Duodenal mucosa (tissue), 2 donors: Measurements from ENCODE around the gene EPB41L4A.
"Not testable (repeated sequence)": the region's sequence is repeated elsewhere in the genome, so short reads cannot be mapped to it uniquely, and the experiment has no call there.

Source experiments
- H3K27ac ChIP-seq: one replicate; pipeline ENCODE4 v1.7.0; 2013; ENCODE audit warnings: low read depth, low read length
- H3K27me3 ChIP-seq, 2 donors: one replicate each; pipeline ENCODE4 v1.7.0; 2013; ENCODE audit warnings: low read length in 2 of 2, control low read depth in 1 of 2; ENCODE audit not compliant: insufficient read depth in 2 of 2, control insufficient read depth in 1 of 2
- H3K36me3 ChIP-seq, 2 donors: one replicate each; pipeline ENCODE4 v1.7.0; 2013; ENCODE audit warnings: low read length in 2 of 2, control low read depth in 1 of 2; ENCODE audit not compliant: insufficient read depth in 2 of 2, control insufficient read depth in 1 of 2
- H3K4me1 ChIP-seq, 2 donors: one replicate each; pipeline ENCODE4 v1.7.0; 2013; ENCODE audit warnings: low read length in 2 of 2, control low read depth in 1 of 2; ENCODE audit not compliant: insufficient read depth in 2 of 2, control insufficient read depth in 1 of 2
- H3K4me3 ChIP-seq, 2 donors: one replicate each; pipeline ENCODE4 v1.7.0; 2013; ENCODE audit warnings: low read length in 2 of 2, low read depth in 1 of 2
- H3K9ac ChIP-seq, 2 donors: one replicate each; pipeline ENCODE4 v1.7.0; 2013; ENCODE audit warnings: low read length in 2 of 2, low read depth in 1 of 2
- H3K9me3 ChIP-seq, 2 donors: one replicate each; pipeline ENCODE4 v1.7.0; 2013; ENCODE audit warnings: low read length in 2 of 2, control low read depth in 1 of 2; ENCODE audit not compliant: control insufficient read depth in 1 of 2

Gene EPB41L4A

GRCh38 chr5:112401924-112402323 is 17.2 kb downstream of the EPB41L4A start:
- Histone ChIP-seq H3K9me3 (no peaks in the 10 kb centered on the region), H3K4me1 (peaks cover 0 to 5% of the 10 kb centered on the region in 2 donors), H3K27ac (no peak overlapping the region), H3K9ac (no peak overlapping the region), H3K4me3 (no peak overlapping the region), H3K27me3 (no peaks in the 10 kb centered on the region), H3K36me3 (no peaks in the 10 kb centered on the region)

GRCh38 chr5:112397690-112398089 is 21.4 kb downstream of the EPB41L4A start:
- Histone ChIP-seq H3K9ac (no peak overlapping the region), H3K27ac (no peak overlapping the region), H3K9me3 (no peaks in the 10 kb centered on the region), H3K4me1 (no peaks in the 10 kb centered on the region), H3K27me3 (no peaks in the 10 kb centered on the region), H3K4me3 (no peak overlapping the region), H3K36me3 (no peaks in the 10 kb centered on the region)

GRCh38 chr5:112396430-112396829 is 22.6 kb downstream of the EPB41L4A start:
- no peaks in the 10 kb centered on the region for H3K27me3 ChIP-seq
- no peak overlapping the region for H3K9ac ChIP-seq
- no peaks in the 10 kb centered on the region for H3K9me3 ChIP-seq
- no peak overlapping the region for H3K4me3 ChIP-seq
- H3K27ac ChIP-seq = no peak overlapping the region
- H3K36me3 ChIP-seq = no peaks in the 10 kb centered on the region
- H3K4me1 ChIP-seq = no peaks in the 10 kb centered on the region

GRCh38 chr5:112395299-112395698 is 23.8 kb downstream of the EPB41L4A start:
- H3K36me3 ChIP-seq, H3K4me1 ChIP-seq, H3K27me3 ChIP-seq: not testable (repeated sequence)

GRCh38 chr5:112390327-112390726 is 28.8 kb downstream of the EPB41L4A start:
- no peaks in the 10 kb centered on the region for H3K4me1 ChIP-seq
- no peak overlapping the region for H3K27ac ChIP-seq
- no peaks in the 10 kb centered on the region for H3K9me3 ChIP-seq
- H3K36me3 ChIP-seq = no peaks in the 10 kb centered on the region
- no peaks in the 10 kb centered on the region for H3K27me3 ChIP-seq
- no peak overlapping the region for H3K9ac ChIP-seq
- no peak overlapping the region for H3K4me3 ChIP-seq

More at GRCh38 chr5:112395299-112395698, 23.8 kb downstream of the EPB41L4A start:
- H3K27ac ChIP-seq, H3K4me3 ChIP-seq, H3K9ac ChIP-seq, H3K9me3 ChIP-seq: not testable (repeated sequence)

- Histone ChIP-seq H3K27ac (no peak overlapping the region), H3K27me3 (no peaks in the 10 kb centered on the region), H3K4me1 (no peaks in the 10 kb centered on the region), H3K4me3 (no peak overlapping the region), H3K36me3 (no peaks in the 10 kb centered on the region), H3K9ac (no peak overlapping the region), H3K9me3 (no peaks in the 10 kb centered on the region)
Observed at GRCh38 chr5:112388739-112389138, 30.3 kb downstream of the EPB41L4A start.

GRCh38 chr5:112388074-112388473 is 31.0 kb downstream of the EPB41L4A start:
- no peaks in the 10 kb centered on the region for H3K4me1 ChIP-seq
- H3K9me3 ChIP-seq = no peaks in the 10 kb centered on the region
- H3K36me3 ChIP-seq = no peaks in the 10 kb centered on the region
- no peak overlapping the region for H3K4me3 ChIP-seq
- no peak overlapping the region for H3K9ac ChIP-seq
- no peak overlapping the region for H3K27ac ChIP-seq
- no peaks in the 10 kb centered on the region for H3K27me3 ChIP-seq

- H3K27ac ChIP-seq = no peak overlapping the region
- no peaks in the 10 kb centered on the region for H3K4me1 ChIP-seq
- H3K4me3 ChIP-seq = no peak overlapping the region
- no peaks in the 10 kb centered on the region for H3K9me3 ChIP-seq
- H3K9ac ChIP-seq = no peak overlapping the region
- no peaks in the 10 kb centered on the region for H3K36me3 ChIP-seq
- no peaks in the 10 kb centered on the region for H3K27me3 ChIP-seq
Observed at GRCh38 chr5:112386766-112387165, 32.3 kb downstream of the EPB41L4A start.

GRCh38 chr5:112385969-112386368 is 33.1 kb downstream of the EPB41L4A start:
- Histone ChIP-seq H3K9ac (no peak overlapping the region), H3K36me3 (no peaks in the 10 kb centered on the region), H3K27me3 (no peaks in the 10 kb centered on the region), H3K4me1 (no peaks in the 10 kb centered on the region), H3K4me3 (no peak overlapping the region), H3K9me3 (no peaks in the 10 kb centered on the region), H3K27ac (no peak overlapping the region)

GRCh38 chr5:112385566-112385965 is 33.5 kb downstream of the EPB41L4A start:
- no peaks in the 10 kb centered on the region for H3K9me3 ChIP-seq
- no peak overlapping the region for H3K9ac ChIP-seq
- no peaks in the 10 kb centered on the region for H3K4me1 ChIP-seq
- H3K27ac ChIP-seq = no peak overlapping the region
- no peaks in the 10 kb centered on the region for H3K27me3 ChIP-seq
- H3K4me3 ChIP-seq = no peak overlapping the region
- H3K36me3 ChIP-seq = no peaks in the 10 kb centered on the region

- Histone ChIP-seq H3K27ac (no peak overlapping the region), H3K9ac (no peak overlapping the region), H3K4me1 (no peaks in the 10 kb centered on the region), H3K4me3 (no peak overlapping the region), H3K9me3 (no peaks in the 10 kb centered on the region), H3K36me3 (no peaks in the 10 kb centered on the region), H3K27me3 (no peaks in the 10 kb centered on the region)
Observed at GRCh38 chr5:112384523-112384922, 34.6 kb downstream of the EPB41L4A start.
